Liver (tissue), 9 donors: ENCODE measurements around the gene ADPGK. TPM values are rescaled to one million over a fixed set of nuclear protein-coding genes. Genes with fewer than 3 reads are reported as not detected.

ENCODE experiments used
- DNase-seq: peaks from one replicate; pipeline ENCODE4 v3.0.0-alpha.2; 2017; ENCODE audit warnings: low spot score
- H3K27ac ChIP-seq, 2 donors: one replicate each; pipeline ENCODE4 v1.7.0; 2013; ENCODE audit warnings: inconsistent platforms in 2 of 2, low read length in 2 of 2, control low read depth in 1 of 2, low read depth in 1 of 2, mild to moderate bottlenecking in 1 of 2
- H3K27me3 ChIP-seq, 4 donors: one replicate each; pipeline versions ENCODE4 v1.6.1 to v1.7.0; 2013; ENCODE audit warnings: low read length in 3 of 4, inconsistent platforms in 1 of 4, mild to moderate bottlenecking in 1 of 4, moderate library complexity in 1 of 4; ENCODE audit not compliant: control insufficient read depth in 4 of 4, insufficient read depth in 4 of 4
- H3K36me3 ChIP-seq, 4 donors: one replicate each; pipeline versions ENCODE4 v1.6.1 to v1.7.0; 2013; ENCODE audit warnings: low read length in 3 of 4, mild to moderate bottlenecking in 3 of 4, low read depth in 1 of 4, moderate library complexity in 1 of 4; ENCODE audit not compliant: control insufficient read depth in 4 of 4, insufficient read depth in 3 of 4
- H3K4me1 ChIP-seq, 4 donors: one replicate each; pipeline versions ENCODE4 v1.6.1 to v1.7.0; 2013; ENCODE audit warnings: low read length in 3 of 4, mild to moderate bottlenecking in 3 of 4, moderate library complexity in 1 of 4; ENCODE audit not compliant: control insufficient read depth in 4 of 4, insufficient read depth in 4 of 4
- H3K4me3 ChIP-seq, 3 donors: one replicate each; pipeline versions ENCODE4 v1.6.1 to v1.7.0; 2013; ENCODE audit warnings: low read length in 3 of 3, control low read depth in 1 of 3, low read depth in 1 of 3, mild to moderate bottlenecking in 1 of 3
- H3K9ac ChIP-seq, 2 donors: one replicate each; pipeline ENCODE4 v1.7.0; 2013; ENCODE audit warnings: low read length in 2 of 2, mild to moderate bottlenecking in 2 of 2, moderate library complexity in 2 of 2, control low read depth in 1 of 2, low read depth in 1 of 2
- H3K9me3 ChIP-seq, 4 donors: one replicate each; pipeline versions ENCODE4 v1.6.1 to v1.7.0; 2013; ENCODE audit warnings: low read length in 3 of 4; ENCODE audit not compliant: control insufficient read depth in 4 of 4
- CTCF ChIP-seq: fragments of 150-350 bp; IDR thresholded peaks from 2 replicates; pipeline ENCODE4 v1.5.1; 2017; ENCODE audit warnings: improper control_type of control experiment, low read depth, low read length; ENCODE audit not compliant: missing input control
- EGR1 ChIP-seq, 2 donors: IDR thresholded peaks; 2 replicates each; pipeline ENCODE4 v1.6.1; 2016 to 2018; ENCODE audit warnings: antibody characterized with exemption in 2 of 2, low read depth in 2 of 2
- FOXA1 ChIP-seq: IDR thresholded peaks from 2 replicates; pipeline ENCODE4 v1.6.1; 2016; ENCODE audit warnings: antibody characterized with exemption
- FOXA2 ChIP-seq: IDR thresholded peaks from 2 replicates; pipeline ENCODE4 v1.6.1; 2016; ENCODE audit warnings: antibody characterized with exemption
- GABPA ChIP-seq, 2 donors: IDR thresholded peaks in 1 of 2; conservative IDR thresholded peaks in 1 of 2; 2 replicates each; pipeline ENCODE4 v1.6.1; 2016; ENCODE audit warnings: antibody characterized with exemption in 2 of 2, mild to moderate bottlenecking in 1 of 2, moderate library complexity in 1 of 2
- HNF4A ChIP-seq, 2 donors: conservative IDR thresholded peaks; 2 replicates each; pipeline ENCODE4 v1.6.1; 2016; ENCODE audit warnings: antibody characterized with exemption in 2 of 2, mild to moderate bottlenecking in 2 of 2
- HNF4G ChIP-seq: IDR thresholded peaks from 2 replicates; pipeline ENCODE4 v1.6.1; 2016; ENCODE audit warnings: antibody characterized with exemption
- JUND ChIP-seq, 2 donors: IDR thresholded peaks; 2 replicates each; pipeline ENCODE4 v1.6.1; 2016; ENCODE audit warnings: antibody characterized with exemption in 2 of 2
- MAX ChIP-seq: IDR thresholded peaks from 2 replicates; pipeline ENCODE4 v1.6.1; 2016; ENCODE audit warnings: antibody characterized with exemption
- NR2F2 ChIP-seq: IDR thresholded peaks from 2 replicates; pipeline ENCODE4 v1.6.1; 2016; ENCODE audit warnings: antibody characterized with exemption
- RAD21 ChIP-seq, 2 donors: IDR thresholded peaks; 2 replicates each; pipeline ENCODE4 v1.6.1; 2016; ENCODE audit warnings: antibody characterized with exemption in 2 of 2, mild to moderate bottlenecking in 2 of 2
- RXRA ChIP-seq, 2 donors: IDR thresholded peaks; 2 replicates each; pipeline ENCODE4 v1.6.1; 2017 to 2018; ENCODE audit warnings: antibody characterized with exemption in 2 of 2, mild to moderate bottlenecking in 1 of 2
- TAF1 ChIP-seq: conservative IDR thresholded peaks from 2 replicates; pipeline ENCODE4 v1.6.1; 2016; ENCODE audit warnings: antibody characterized with exemption, mild to moderate bottlenecking
- YY1 ChIP-seq: IDR thresholded peaks from 2 replicates; pipeline ENCODE4 v1.6.1; 2016; ENCODE audit warnings: antibody characterized with exemption, mild to moderate bottlenecking
- WGBS: extraction: QIAGEN DNeasy Blood & Tissue Kit; methylation state at CpG from one replicate; pipeline ENCODE4 v1.1.7; 2013; 5-methylcytosine and 5-hydroxymethylcytosine counted together
- polyA plus RNA-seq, 2 donors: library from polyadenylated mRNA; stranded (reverse) in 1 of 2; unstranded in 1 of 2; fragments of 200-250 nt in 1 of 2; fragments of >200 nt in 1 of 2; fragmentation: Nextera tagmentation in 1 of 2; extraction: Ambion mirVana in 1 of 2; gene quantifications; one replicate each; pipeline versions ENCODE4 v1.2.1 to v1.2.3, GENCODE V29; 2013 to 2015
- total RNA-seq, 2 donors: library from RNA; depleted of rRNA; stranded (reverse); fragments of >200 nt; gene quantifications; one replicate each; pipeline ENCODE4 v1.2.3, GENCODE V29; 2014
- TF ChIP-seq, protein P1 (sequence below): IDR thresholded peaks from 2 replicates; pipeline ENCODE4 v1.6.1; 2016; ENCODE audit warnings: antibody characterized with exemption, mild to moderate bottlenecking
- donor health status: healthy.
- donor health status: healthy.
- donor health status: healthy.
- donor health status: healthy.
- donor health status: healthy.

Gene ADPGK
- total and polyA plus RNA-seq, 4 donors, result 12.2 to 35.5 (median 20.0) TPM

DNA sequence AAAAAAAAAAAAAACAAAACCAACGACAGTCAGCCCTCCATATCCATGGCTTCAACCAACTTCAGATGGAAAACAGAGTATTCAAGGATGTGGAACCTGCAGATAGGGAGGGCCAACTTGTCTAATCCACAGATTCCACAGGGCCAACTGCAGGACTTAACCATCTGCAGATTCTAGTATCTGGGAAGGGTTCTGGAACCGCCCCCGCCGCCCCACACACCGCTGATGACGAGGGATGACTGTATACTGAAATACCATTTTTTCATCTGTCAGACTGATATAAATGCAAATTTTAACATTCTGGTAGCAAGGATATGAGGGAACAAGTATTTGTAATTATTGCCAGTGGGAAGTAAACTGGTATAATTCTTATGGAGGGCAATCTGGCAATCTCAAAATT, 29.5 kb downstream of the ADPGK start:
- H3K4me3 ChIP-seq, result no peak overlapping the region
- WGBS, result 97% methylated on average over 6 of the region's 6 CpGs
- no peaks in the 10 kb centered on the region for H3K27me3 ChIP-seq
- no peak overlapping the region for H3K9ac ChIP-seq
- peaks cover 8 to 55% (median 45%) of the 10 kb centered on the region in 4 donors for H3K36me3 ChIP-seq
- H3K27ac ChIP-seq, result no peak overlapping the region
- H3K4me1 ChIP-seq, result no peaks in the 10 kb centered on the region
- DNase-seq, result no peak
- TF ChIP-seq CTCF (no peak), MAX (no peak), NR2F2 (no peak)
- no peaks in the 10 kb centered on the region for H3K9me3 ChIP-seq

DNA sequence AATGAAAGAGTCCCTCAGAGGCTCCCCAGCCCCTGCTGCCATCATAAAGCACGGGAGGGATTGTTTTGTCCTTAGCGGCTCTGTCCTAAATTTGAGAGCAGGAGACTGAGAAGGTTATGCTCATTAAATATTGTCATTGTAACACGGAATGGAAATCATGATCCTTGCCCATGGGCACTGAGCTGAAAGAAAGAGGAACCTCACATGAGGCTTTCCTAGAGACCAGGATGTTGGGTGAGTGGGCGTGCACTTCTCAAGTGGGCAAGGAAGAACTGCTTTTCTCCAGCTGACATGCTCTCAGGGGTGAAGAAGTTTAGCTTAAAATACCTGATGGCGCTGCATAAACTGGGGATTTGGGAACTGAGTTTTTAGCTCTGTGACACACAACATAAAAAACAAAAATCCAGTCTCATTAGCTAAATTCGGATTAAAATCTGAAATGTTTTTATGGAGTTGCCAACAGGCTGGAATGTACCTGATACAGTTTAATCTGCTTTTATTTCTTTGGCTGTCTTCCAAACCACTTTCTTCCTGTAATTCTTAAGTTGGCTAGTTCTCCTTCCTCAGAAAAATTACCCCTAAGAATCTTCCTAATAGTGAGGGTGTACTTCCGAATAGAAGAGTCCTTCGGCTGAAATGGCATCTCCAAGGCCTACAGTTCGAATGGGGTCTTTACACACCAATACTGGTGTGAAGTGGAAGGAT, 31.7 kb downstream of the ADPGK start:
- DNase-seq, result no peak
- Histone ChIP-seq H3K36me3 (peaks cover 8 to 47% (median 40%) of the 10 kb centered on the region in 4 donors), H3K9ac (no peak overlapping the region), H3K27me3 (no peaks in the 10 kb centered on the region), H3K4me1 (no peaks in the 10 kb centered on the region), H3K27ac (no peak overlapping the region), H3K9me3 (no peaks in the 10 kb centered on the region), H3K4me3 (no peak overlapping the region)
- TF ChIP-seq RAD21 (IDR thresholded peaks at IDR 0.05), result no peak
- no peak for TF ChIP-seq CTCF
- TF ChIP-seq HNF4A (conservative IDR thresholded peaks at IDR 0.05), result no peak
- WGBS, result 86% methylated on average over 9 of the region's 9 CpGs

DNA sequence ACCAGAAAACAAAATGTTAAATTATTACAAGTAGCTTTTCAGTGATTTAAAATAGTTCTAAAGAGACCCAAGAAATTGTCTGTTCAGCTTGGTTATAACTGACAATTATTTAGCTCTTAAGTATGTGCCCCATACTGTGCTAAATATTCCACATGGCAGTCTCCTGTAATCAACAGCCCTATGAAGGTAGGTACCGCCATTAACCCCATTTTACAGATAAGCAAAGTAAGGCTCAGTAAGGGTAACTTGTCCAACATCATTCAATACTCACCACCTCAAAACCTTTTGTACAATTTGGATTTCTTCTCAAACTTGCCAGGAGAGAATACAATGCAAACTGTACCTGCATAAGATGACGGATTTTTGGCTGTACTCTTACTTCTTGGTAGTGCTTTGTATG, 33.9 kb downstream of the ADPGK start:
- no peak for DNase-seq
- H3K27ac ChIP-seq, result no peak overlapping the region
- H3K9me3 ChIP-seq, result peaks cover 0 to 4% (median 0%) of the 10 kb centered on the region in 4 donors
- peaks cover 6 to 27% (median 23%) of the 10 kb centered on the region in 4 donors for H3K36me3 ChIP-seq
- no peak for TF ChIP-seq CTCF
- no peak for TF ChIP-seq FOXA1
- TF ChIP-seq JUND (IDR thresholded peaks at IDR 0.05), result no peak
- TF ChIP-seq RXRA (IDR thresholded peaks at IDR 0.05), result no peak
- TF ChIP-seq HNF4G, result no peak
- TF ChIP-seq EGR1 (IDR thresholded peaks at IDR 0.05; ENCODE audit: low read depth in 2 of 2), result no peak
- TF ChIP-seq, protein P1, sequence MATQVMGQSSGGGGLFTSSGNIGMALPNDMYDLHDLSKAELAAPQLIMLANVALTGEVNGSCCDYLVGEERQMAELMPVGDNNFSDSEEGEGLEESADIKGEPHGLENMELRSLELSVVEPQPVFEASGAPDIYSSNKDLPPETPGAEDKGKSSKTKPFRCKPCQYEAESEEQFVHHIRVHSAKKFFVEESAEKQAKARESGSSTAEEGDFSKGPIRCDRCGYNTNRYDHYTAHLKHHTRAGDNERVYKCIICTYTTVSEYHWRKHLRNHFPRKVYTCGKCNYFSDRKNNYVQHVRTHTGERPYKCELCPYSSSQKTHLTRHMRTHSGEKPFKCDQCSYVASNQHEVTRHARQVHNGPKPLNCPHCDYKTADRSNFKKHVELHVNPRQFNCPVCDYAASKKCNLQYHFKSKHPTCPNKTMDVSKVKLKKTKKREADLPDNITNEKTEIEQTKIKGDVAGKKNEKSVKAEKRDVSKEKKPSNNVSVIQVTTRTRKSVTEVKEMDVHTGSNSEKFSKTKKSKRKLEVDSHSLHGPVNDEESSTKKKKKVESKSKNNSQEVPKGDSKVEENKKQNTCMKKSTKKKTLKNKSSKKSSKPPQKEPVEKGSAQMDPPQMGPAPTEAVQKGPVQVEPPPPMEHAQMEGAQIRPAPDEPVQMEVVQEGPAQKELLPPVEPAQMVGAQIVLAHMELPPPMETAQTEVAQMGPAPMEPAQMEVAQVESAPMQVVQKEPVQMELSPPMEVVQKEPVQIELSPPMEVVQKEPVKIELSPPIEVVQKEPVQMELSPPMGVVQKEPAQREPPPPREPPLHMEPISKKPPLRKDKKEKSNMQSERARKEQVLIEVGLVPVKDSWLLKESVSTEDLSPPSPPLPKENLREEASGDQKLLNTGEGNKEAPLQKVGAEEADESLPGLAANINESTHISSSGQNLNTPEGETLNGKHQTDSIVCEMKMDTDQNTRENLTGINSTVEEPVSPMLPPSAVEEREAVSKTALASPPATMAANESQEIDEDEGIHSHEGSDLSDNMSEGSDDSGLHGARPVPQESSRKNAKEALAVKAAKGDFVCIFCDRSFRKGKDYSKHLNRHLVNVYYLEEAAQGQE, result no peak
- no peak for TF ChIP-seq FOXA2
- TF ChIP-seq GABPA (IDR thresholded peaks at IDR 0.05 in 1 of 2, conservative IDR thresholded peaks at IDR 0.05 in 1 of 2), result no peak
- TF ChIP-seq MAX, result no peak
- TF ChIP-seq YY1, result no peak
- no peak for TF ChIP-seq HNF4A (conservative IDR thresholded peaks at IDR 0.05)
- TF ChIP-seq TAF1, result no peak
- TF ChIP-seq NR2F2, result no peak
- TF ChIP-seq RAD21 (IDR thresholded peaks at IDR 0.05), result no peak
- no peak overlapping the region for H3K9ac ChIP-seq
- H3K4me1 ChIP-seq, result no peaks in the 10 kb centered on the region
- no peak overlapping the region for H3K4me3 ChIP-seq
- WGBS, result 98% methylated on average over 2 of the region's 2 CpGs
- H3K27me3 ChIP-seq, result no peaks in the 10 kb centered on the region
